Measurements from ENCODE around the gene SSH2.

DNA sequence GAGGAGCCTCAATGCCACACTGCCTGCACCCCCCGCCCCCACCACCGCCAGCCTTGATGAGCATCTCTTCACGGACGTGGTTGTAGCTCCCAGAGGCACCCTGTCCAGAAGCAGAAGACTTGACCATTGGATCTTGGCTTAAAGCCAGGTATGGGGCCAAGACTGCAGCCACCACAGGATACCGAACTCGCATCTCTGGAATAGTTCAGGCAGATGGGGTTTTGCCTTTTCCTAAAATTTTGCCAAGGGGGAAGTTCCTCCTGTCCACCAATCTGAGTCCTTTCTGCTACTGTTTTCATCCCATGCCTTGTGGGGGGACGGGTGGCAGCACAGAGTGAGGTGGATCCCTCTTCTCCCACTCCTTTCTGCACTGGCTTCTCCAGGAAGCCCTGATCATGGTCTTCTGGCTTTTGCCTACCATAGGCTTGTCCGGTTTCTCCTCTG lies 308.3 kb downstream of the SSH2 start:
- TF ChIP-seq CTCF (IDR thresholded peaks at IDR 0.05) (no peak), POLR2AphosphoS5 (IDR thresholded peaks at IDR 0.05) (no peak), POLR2A (IDR thresholded peaks at IDR 0.05; ENCODE audit: low read depth) (no peak), EP300 (IDR thresholded peaks at IDR 0.05) (no peak)
